GM12801 (cell line): Measurements from ENCODE around the gene OMA1.

ENCODE experiments used
- TF ChIP-seq, protein P1 (sequence below): IDR thresholded peaks from one replicate; pipeline ENCODE4 v1.5.1; 2011; ENCODE audit warnings: control low read depth; ENCODE audit not compliant: insufficient read length; ENCODE audit errors: extremely low read depth

The OMA1 gene

DNA sequence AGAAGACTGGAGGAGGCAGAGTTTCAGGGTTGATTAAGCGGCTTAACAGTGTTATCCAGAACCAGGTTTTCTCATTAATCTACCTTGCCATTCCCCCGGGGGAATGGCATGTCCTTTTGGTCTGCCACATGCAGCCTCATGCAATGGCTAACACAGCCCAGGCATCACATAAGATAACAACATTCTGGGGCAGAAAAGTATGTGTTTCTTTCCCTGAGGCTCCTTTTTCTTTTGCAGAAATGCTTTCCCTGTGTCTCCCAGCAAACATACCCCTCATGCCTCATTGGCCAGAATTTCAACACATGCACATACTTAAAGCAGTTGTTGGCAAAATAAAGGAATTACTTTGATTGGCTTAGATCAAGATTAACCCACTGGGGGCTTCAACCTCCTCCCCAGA lies 98.6 kb downstream of the OMA1 start:
- TF ChIP-seq, protein P1, sequence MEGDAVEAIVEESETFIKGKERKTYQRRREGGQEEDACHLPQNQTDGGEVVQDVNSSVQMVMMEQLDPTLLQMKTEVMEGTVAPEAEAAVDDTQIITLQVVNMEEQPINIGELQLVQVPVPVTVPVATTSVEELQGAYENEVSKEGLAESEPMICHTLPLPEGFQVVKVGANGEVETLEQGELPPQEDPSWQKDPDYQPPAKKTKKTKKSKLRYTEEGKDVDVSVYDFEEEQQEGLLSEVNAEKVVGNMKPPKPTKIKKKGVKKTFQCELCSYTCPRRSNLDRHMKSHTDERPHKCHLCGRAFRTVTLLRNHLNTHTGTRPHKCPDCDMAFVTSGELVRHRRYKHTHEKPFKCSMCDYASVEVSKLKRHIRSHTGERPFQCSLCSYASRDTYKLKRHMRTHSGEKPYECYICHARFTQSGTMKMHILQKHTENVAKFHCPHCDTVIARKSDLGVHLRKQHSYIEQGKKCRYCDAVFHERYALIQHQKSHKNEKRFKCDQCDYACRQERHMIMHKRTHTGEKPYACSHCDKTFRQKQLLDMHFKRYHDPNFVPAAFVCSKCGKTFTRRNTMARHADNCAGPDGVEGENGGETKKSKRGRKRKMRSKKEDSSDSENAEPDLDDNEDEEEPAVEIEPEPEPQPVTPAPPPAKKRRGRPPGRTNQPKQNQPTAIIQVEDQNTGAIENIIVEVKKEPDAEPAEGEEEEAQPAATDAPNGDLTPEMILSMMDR, result no peak

DNA sequence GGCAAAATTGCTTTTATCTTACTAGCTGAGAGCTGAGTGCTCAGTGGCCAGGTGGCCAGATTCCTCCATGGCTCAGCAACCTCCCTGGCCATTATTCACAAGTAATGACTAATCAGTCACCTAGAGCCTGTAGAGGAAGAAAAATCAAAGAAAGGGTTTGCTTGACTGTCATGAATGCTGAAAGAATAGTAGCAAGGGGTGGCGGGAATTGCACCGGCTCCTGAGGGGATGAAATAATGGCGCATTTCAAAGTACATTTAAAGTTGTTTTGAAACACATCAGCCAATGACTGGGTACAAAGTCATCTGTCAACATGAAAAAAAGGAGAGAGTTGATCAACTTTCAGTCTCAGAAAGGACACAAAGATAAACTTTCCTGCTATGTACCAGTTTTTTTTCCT lies 99.5 kb downstream of the OMA1 start:
- TF ChIP-seq, protein P1, result no peak

DNA sequence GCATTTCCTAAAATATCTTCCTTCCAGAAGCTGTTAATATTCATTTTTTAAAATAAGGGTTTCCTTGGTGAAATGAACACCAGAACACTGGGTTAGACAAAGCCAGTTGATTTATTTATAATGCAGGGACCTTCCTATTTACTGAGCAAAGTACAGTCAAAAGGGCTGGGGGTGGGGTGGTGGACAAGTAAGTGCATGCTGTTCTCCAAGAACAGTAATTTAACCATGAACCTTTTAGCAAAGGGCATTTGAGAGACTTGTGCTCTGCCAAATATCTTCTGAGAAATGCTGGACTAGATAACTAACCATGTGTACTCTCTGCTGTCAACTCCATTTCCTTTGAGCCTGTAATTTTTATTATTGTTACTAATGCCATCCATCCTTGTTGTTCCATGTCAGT lies 100.2 kb downstream of the OMA1 start:
- TF ChIP-seq, protein P1, result no peak

DNA sequence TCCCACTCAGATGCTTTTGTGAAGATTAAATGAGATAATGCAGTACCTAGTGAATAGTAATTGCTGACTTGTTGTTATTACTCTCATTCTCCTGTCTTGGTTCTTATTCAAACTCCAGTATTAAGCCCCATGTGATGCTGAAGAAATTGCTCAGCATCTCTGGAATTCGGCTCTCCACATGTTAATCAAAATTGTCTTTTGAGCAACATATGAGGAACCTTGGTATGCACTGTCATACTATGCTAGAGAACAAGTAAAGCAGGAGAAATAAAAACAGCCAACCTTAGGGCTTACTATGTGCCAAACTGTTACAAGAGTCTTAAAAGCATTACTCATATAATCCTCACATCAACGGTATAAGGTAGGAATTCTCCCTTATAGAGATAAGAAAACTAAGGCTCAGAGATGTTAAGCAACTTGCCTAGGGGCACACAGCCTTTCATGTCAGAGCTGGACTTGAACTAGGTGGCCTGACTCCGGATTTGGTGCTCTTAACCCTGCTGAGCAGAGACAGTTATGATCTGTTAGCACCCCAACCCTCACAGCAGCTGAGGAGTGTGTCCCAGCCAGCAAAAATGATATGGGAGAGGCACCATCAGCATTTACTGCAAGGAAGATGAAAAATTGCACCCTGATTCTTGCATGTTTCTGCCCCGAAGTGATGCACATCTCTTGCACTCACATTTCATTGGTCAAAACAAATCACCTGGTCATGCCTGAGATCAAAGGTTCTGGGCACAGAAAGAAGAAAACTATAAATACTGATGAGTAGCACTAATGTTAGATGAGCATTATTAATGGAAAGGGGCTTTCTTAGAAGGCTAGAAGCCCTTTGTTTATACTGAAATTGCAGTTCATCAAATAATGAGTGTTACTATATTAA lies 102.3 kb downstream of the OMA1 start:
- TF ChIP-seq, protein P1, result no peak

DNA sequence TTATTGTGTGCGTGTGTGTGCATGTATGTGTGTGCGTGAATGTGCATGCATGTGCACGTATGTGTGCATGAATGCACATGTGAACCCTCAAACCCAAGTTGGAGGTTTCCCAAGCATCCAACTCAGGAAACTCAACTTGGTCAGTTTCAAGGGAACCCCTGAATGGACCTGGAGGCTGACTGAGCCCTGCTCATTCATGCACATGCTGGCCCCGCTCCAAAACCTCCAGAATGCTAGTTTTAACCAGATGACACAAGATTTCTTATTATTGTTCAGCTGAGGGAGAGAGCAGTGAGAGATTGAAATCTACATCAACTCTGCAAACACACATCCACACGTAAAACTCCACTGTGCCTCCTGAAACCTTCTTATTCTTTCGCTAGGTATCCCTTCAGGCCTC lies 104.4 kb downstream of the OMA1 start:
- TF ChIP-seq, protein P1, result no peak

DNA sequence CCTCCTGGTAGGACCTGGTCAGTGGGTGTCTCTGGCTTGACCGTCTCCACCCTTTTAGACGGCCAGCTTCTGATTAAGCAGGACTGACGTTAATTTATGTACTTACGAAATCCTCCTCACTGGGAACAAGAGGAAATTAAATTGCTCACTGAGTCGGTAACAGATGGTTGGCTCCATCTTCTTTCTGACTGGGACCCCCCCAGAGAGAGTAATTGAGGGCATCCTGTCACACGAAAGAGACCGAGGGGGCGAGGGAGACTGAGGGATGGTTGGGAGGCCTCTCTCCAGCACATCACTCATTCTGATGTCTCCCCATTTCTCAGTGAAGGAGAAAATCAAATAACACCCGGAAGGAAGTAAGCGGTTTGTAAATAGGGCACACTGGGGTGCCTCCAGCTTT lies 104.8 kb downstream of the OMA1 start:
- TF ChIP-seq, protein P1, result no peak

DNA sequence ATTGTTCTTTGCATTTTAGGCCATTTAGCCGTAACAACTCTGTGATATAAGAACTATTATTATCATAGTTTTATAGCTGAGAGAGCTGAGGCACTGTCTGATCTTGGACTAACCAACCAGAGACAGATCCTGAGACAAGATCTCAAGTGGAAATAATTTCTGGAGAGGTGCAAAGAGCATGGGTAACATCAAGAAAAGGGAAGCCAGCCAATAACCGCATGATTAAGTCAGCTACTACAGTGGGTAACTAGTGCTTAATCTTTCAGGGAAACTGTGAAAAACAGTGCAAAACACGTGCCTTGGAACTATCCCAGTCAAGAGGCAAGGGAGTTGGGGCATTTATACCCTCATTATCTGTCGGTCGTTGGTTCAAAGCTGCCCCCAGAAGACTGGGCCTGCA lies 105.8 kb downstream of the OMA1 start:
- TF ChIP-seq, protein P1, result no peak
